NT2/D1 (cell line): Measurements from ENCODE around the gene FSTL4.

ENCODE experiments used
- DNase-seq: peaks from one replicate; pipeline ENCODE4 v3.0.0-alpha.2; 2011; ENCODE audit warnings: low read depth, low spot score
- H3K27me3 ChIP-seq: 2 replicates; pipeline ENCODE4 v1.6.0; 2011; ENCODE audit warnings: mild to moderate bottlenecking; ENCODE audit not compliant: insufficient read length, insufficient read depth
- H3K36me3 ChIP-seq: 2 replicates; pipeline ENCODE4 v1.6.1; 2011; ENCODE audit warnings: mild to moderate bottlenecking, low read length, mixed read lengths; ENCODE audit not compliant: insufficient read depth, insufficient read length
- H3K4me1 ChIP-seq: 2 replicates; pipeline ENCODE4 v1.5.1; 2011; ENCODE audit not compliant: insufficient read depth, insufficient read length
- H3K4me3 ChIP-seq: 2 replicates; pipeline ENCODE4 v1.5.1; 2011; ENCODE audit warnings: low read depth; ENCODE audit not compliant: insufficient read length
- H3K9ac ChIP-seq: 2 replicates; pipeline ENCODE4 v1.6.0; 2011; ENCODE audit warnings: low read depth; ENCODE audit not compliant: insufficient read length
- H3K9me3 ChIP-seq: 2 replicates; pipeline ENCODE4 v1.5.1; 2011; ENCODE audit warnings: mild to moderate bottlenecking, low read length; ENCODE audit not compliant: insufficient read depth
- SUZ12 ChIP-seq: IDR thresholded peaks from 2 replicates; pipeline ENCODE4 v1.6.1; 2011; ENCODE audit not compliant: insufficient read length, insufficient read depth; ENCODE audit errors: extremely low read depth
- YY1 ChIP-seq: IDR thresholded peaks from 2 replicates; pipeline ENCODE4 v1.6.1; 2011; ENCODE audit not compliant: insufficient read length, insufficient read depth
- ZNF274 ChIP-seq: IDR thresholded peaks from 2 replicates; pipeline ENCODE4 v1.6.1; 2011; ENCODE audit warnings: mild to moderate bottlenecking, low read depth, low read length

Gene FSTL4

DNA sequence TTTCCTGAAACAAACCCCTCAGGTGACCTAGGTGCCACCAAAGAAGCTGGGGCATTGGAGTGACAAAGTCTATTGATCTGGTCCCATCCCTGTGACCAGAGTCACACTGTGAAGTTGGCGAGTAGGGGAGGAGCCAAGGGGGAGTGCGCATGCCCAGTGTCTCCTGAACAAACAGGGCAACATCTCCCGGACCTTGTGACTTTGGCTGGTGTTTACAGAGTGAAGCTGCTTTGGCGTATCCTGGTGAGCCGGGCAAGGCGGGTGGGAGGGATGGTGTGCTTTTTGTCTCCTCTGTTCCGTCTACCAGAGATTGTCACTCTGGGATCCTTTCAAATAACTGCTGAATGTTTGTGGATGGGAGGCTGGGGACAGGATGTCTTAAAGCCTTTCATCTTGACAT lies 356.1 kb downstream of the FSTL4 start:
- H3K4me1 ChIP-seq, result no peaks in the 10 kb centered on the region
- H3K4me3 ChIP-seq, result no peak overlapping the region
- no peaks in the 10 kb centered on the region for H3K36me3 ChIP-seq
- H3K9me3 ChIP-seq, result no peaks in the 10 kb centered on the region
- DNase-seq, result no peak
- no peak overlapping the region for H3K9ac ChIP-seq
- H3K27me3 ChIP-seq, result no peaks in the 10 kb centered on the region
- TF ChIP-seq ZNF274 (no peak), YY1 (no peak), SUZ12 (no peak)

DNA sequence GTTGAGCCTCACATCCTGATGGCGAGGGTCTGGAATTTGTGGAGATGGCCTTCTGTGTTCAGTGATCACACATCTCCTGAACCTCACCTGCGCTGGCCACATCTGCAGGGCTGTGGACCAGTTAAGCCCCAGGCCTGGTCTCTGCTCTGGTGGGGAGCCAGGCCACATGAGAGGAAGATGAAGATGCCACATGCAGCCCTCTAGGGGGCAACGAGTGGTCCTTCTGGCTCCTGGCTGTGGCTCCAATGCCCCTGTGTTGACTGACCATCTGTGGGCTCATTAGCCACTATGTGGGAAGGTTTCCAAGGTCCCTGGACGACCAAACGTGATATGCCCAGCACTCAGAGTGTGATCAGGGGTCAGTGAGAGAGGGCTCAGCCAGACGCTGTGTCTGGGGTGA lies 357.5 kb downstream of the FSTL4 start:
- Histone ChIP-seq H3K36me3 (no peaks in the 10 kb centered on the region), H3K9me3 (no peaks in the 10 kb centered on the region), H3K9ac (no peak overlapping the region), H3K4me3 (no peak overlapping the region), H3K27me3 (no peaks in the 10 kb centered on the region), H3K4me1 (no peaks in the 10 kb centered on the region)
- DNase-seq, result no peak
- TF ChIP-seq YY1, result no peak
- no peak for TF ChIP-seq ZNF274
- TF ChIP-seq SUZ12, result no peak

DNA sequence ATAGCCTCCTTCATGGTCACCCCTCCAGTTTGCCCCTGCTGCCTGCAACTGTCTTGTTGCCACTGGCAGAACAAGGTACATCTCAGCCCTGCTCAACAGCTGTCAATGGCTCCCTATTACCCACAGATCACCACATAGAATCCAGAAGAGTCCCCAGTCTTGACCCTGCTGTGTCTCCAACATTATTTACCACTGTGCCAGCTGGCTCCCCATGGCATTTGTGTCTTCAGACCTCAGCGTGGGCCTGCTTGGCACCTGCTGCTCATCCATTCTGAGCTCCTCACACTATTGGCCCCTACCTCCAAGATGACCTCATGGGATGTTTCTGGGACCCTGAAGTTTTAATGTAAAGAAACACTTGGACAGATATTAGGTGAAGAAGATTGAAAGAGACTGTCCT lies 358.7 kb downstream of the FSTL4 start:
- no peaks in the 10 kb centered on the region for H3K4me1 ChIP-seq
- no peak overlapping the region for H3K4me3 ChIP-seq
- TF ChIP-seq ZNF274, result no peak
- no peak for TF ChIP-seq SUZ12
- no peak for TF ChIP-seq YY1
- DNase-seq, result no peak
- H3K9ac ChIP-seq, result no peak overlapping the region
- no peaks in the 10 kb centered on the region for H3K27me3 ChIP-seq
- no peaks in the 10 kb centered on the region for H3K36me3 ChIP-seq
- H3K9me3 ChIP-seq, result no peaks in the 10 kb centered on the region

DNA sequence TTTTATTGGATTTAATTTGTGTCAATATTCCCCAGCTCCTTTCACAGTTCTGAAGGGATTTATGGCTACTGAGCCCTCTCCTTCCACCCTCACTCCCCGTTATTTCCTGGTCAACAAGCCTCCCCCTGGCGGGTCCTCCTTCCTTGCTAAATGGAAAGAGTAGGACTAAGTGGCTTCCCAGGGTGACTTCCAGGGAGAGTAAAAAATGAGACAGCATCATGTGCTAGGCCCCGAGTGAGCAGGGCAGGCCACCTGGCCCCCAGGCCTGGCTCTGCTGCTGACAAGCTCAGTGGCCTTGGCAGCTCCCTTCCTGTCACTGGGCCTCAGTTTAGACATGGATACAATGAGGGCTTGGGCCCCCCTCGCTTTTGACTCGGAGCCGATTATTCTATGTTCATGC lies 359.3 kb downstream of the FSTL4 start:
- H3K4me3 ChIP-seq, result no peak overlapping the region
- no peak overlapping the region for H3K9ac ChIP-seq
- H3K36me3 ChIP-seq, result no peaks in the 10 kb centered on the region
- no peaks in the 10 kb centered on the region for H3K9me3 ChIP-seq
- DNase-seq, result no peak
- TF ChIP-seq SUZ12 (no peak), ZNF274 (no peak), YY1 (no peak)
- no peaks in the 10 kb centered on the region for H3K4me1 ChIP-seq
- H3K27me3 ChIP-seq, result no peaks in the 10 kb centered on the region

DNA sequence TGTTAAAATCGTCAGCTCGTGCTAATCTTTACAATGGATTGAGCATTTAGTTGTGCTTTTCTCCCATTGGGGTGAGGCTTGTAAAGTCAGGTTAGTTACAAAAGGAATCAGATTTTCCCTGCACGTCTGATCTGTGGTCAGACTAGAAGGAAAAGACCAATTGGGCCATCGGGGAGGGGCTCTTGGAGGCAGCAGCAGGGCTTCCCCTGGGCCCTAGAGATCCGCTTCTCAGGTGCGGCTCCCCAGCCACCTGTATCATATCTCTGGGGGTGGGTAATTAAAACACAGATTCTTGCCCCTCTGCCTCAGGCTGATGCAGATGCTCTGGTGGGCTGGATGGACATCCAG lies 360.2 kb downstream of the FSTL4 start:
- Histone ChIP-seq H3K4me1 (peaks cover 5% of the 10 kb centered on the region), H3K9ac (no peak overlapping the region), H3K9me3 (no peaks in the 10 kb centered on the region), H3K27me3 (no peaks in the 10 kb centered on the region), H3K36me3 (no peaks in the 10 kb centered on the region), H3K4me3 (peak overlapping the region; percentile 11)
- TF ChIP-seq YY1, result no peak
- no peak for TF ChIP-seq ZNF274
- no peak for TF ChIP-seq SUZ12
- DNase-seq, result no peak

DNA sequence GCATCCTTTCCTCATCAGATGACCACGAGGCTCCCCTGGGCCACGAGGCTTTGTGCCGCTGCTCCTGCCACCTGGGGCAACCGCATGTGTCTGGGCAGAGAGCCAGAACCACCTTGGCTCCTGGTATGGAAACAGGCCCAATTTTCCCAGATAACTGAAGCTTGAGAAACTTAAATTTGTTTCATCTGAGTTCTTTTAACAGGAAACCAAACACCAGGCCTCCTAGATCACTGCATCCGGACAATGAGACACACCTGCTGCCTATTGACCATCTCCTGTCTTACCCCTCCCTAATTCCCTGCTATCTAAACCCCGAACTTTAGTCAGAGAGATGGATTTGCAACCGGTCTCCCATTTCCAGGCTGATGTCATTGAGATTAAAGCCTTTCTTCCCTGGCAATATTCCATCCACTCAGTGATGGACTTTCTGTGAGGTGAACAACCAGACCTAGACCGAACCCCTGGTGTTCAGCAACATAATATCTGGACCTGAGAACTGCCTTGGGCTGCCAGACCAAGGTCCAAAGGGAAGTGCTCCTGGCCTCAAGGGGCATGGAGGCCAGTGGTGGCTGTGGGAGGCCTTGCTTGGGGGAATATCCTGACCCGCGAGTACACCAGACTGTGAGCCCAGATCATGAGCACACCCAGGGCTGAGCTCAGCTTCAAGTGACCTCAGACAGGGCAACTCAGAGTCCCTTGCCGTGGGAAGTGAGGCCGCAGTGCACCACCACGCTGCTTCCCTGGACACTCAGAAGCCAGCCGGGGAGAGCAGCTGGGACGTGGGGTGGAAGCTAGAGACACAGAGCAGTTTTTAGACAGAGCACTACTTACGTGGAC lies 360.8 kb downstream of the FSTL4 start:
- Histone ChIP-seq H3K9ac (peak overlapping the region; percentile 21), H3K9me3 (no peaks in the 10 kb centered on the region), H3K4me1 (peaks cover 5% of the 10 kb centered on the region), H3K36me3 (no peaks in the 10 kb centered on the region), H3K4me3 (peak overlapping the region; percentile 11), H3K27me3 (no peaks in the 10 kb centered on the region)
- TF ChIP-seq SUZ12 (no peak), ZNF274 (no peak)
- no peak for DNase-seq

DNA sequence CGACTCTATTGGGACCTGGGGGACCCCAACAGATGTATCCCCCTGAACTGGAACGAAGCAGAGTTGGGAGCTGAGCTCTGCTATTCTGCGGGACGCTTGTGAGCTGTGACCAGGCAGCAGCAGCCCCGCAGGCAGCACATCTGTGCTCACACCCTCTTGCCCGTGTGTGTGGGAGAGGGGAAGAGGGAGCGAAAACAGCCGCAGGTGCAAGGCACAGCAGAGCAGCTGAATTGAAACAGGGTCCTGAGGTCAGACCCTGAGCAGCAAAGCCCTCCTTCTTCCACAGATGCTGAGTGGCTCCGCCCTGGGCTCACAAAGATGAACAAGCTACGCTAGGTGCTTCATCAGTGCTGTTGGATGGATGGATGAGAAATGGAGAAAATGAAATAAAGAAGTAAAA lies 361.8 kb downstream of the FSTL4 start:
- no peaks in the 10 kb centered on the region for H3K36me3 ChIP-seq
- no peak overlapping the region for H3K4me3 ChIP-seq
- DNase-seq, result no peak
- no peak for TF ChIP-seq SUZ12
- no peak for TF ChIP-seq YY1
- no peak for TF ChIP-seq ZNF274
- peaks cover 5% of the 10 kb centered on the region for H3K4me1 ChIP-seq
- H3K9ac ChIP-seq, result no peak overlapping the region
- no peaks in the 10 kb centered on the region for H3K9me3 ChIP-seq
- no peaks in the 10 kb centered on the region for H3K27me3 ChIP-seq

DNA sequence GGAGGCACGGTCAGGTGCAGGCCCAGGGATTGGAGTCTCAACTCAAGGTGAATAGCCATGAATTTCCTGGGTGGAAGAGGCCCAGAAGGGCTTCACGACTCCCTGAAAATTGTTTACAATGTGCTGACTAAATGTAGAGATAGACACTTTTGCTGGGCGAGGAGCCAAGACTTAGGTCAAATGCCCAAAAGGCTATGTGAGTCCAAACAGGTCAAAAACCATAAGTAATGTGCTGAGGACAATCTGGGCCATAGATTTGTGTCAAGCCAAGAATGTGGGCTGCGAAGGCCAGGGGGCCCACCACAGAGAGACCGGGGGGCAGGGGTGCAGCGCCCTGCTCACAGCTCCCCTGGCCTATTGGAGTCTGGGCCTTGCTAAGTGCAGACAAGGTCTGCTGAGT lies 362.7 kb downstream of the FSTL4 start:
- Histone ChIP-seq H3K36me3 (no peaks in the 10 kb centered on the region), H3K4me3 (no peak overlapping the region), H3K4me1 (peaks cover 7% of the 10 kb centered on the region), H3K27me3 (no peaks in the 10 kb centered on the region), H3K9ac (no peak overlapping the region), H3K9me3 (no peaks in the 10 kb centered on the region)
- TF ChIP-seq ZNF274 (no peak), SUZ12 (no peak), YY1 (no peak)
- no peak for DNase-seq
